Right lobe of liver (tissue), 4 donors: Measurements from ENCODE around the gene CPT1A.

Experiments used
- CTCF ChIP-seq, 4 donors: fragments of 200-600 bp in 3 of 4; fragments of 450-650 bp in 1 of 4; IDR thresholded peaks; one replicate each; pipeline versions ENCODE4 v1.5.1 to v1.8.0; 2016 to 2022; ENCODE audit warnings: antibody characterized with exemption in 4 of 4, mild to moderate bottlenecking in 2 of 4
- POLR2A ChIP-seq: fragments of 450-650 bp; IDR thresholded peaks from one replicate; pipeline ENCODE4 v1.6.1; 2017; ENCODE audit warnings: antibody characterized with exemption, mild to moderate bottlenecking
- donor health status: DM: no; HTN: no; CAD: no.
- donor health status: DM: no; HTN: no; CAD: no.
- donor health status: DM: no; HTN: yes; CAD: no.

- TF ChIP-seq CTCF (IDR thresholded peaks at IDR 0.05) (no peak), POLR2A (no peak)
Measured at GRCh38 chr11:68839911-68840641, 1.6 kb downstream of the CPT1A start.
